Rectal smooth muscle tissue (tissue), 1 donor: ENCODE measurements around the gene PREP.

Source experiments
- H3K27ac ChIP-seq: one replicate; pipeline ENCODE4 v1.7.0; 2013; ENCODE audit warnings: low read depth, low read length, inconsistent platforms
- H3K27me3 ChIP-seq: one replicate; pipeline ENCODE4 v1.7.0; 2013; ENCODE audit warnings: low read length; ENCODE audit not compliant: control insufficient read depth, insufficient read depth
- H3K36me3 ChIP-seq: one replicate; pipeline ENCODE4 v1.7.0; 2013; ENCODE audit warnings: low read length; ENCODE audit not compliant: control insufficient read depth, insufficient read depth
- H3K4me1 ChIP-seq: one replicate; pipeline ENCODE4 v1.7.0; 2013; ENCODE audit warnings: low read length; ENCODE audit not compliant: control insufficient read depth, insufficient read depth
- H3K4me3 ChIP-seq: one replicate; pipeline ENCODE4 v1.7.0; 2013; ENCODE audit warnings: low read length
- H3K9ac ChIP-seq: one replicate; pipeline ENCODE4 v1.7.0; 2013; ENCODE audit warnings: low read length

Gene PREP

DNA sequence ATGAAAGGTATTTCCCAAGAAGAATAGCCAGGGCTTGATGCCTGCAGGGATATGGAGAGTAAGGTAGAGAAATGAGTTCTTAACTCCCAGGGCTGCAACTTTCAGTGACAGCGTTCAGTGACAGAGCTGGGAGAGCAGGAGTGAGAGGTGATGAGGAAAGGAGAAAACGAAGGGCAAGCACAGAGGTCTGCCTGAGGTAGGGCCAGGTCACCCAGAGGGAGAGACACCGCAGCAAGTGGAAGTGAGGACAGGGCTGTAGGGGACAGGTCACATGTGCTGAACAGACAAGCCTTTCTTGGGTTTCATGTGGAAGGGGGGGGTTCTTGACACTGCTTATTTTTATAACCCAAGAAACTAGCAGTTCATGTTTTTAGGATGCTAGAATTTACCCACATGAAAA lies 72.5 kb downstream of the PREP start:
- peaks cover 9% of the 10 kb centered on the region for H3K4me1 ChIP-seq
- no peaks in the 10 kb centered on the region for H3K27me3 ChIP-seq
- H3K9ac ChIP-seq, result no peak overlapping the region
- no peak overlapping the region for H3K27ac ChIP-seq
- H3K4me3 ChIP-seq, result no peak overlapping the region
- H3K36me3 ChIP-seq, result peaks cover 2% of the 10 kb centered on the region

- Histone ChIP-seq H3K9ac (no peak overlapping the region), H3K27me3 (no peaks in the 10 kb centered on the region), H3K4me1 (peaks cover 9% of the 10 kb centered on the region), H3K36me3 (peaks cover 8% of the 10 kb centered on the region), H3K4me3 (no peak overlapping the region), H3K27ac (no peak overlapping the region)
Measured at GRCh38 chr6:105326833-105327770, 75.8 kb downstream of the PREP start.

DNA sequence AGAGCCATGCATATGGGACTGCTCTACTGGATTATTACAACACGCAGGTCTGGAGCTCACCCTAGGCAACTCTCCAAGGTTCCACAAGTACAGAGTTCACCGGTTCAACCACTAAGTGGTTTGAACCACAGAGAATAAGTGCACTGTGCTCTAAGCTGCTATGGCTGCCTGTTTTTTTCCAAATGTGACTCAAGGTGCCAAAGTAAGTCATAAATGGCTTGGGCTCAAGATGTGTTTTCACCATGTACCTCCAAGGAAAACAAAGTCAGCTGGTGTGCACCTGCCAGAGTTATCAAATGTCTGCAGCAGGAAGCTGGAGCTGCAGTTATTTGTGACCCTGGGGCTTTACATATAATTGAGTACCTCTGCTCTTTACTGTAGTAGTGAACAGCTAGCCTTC lies 76.7 kb downstream of the PREP start:
- Histone ChIP-seq H3K9ac (no peak overlapping the region), H3K36me3 (peaks cover 8% of the 10 kb centered on the region), H3K27ac (no peak overlapping the region), H3K4me3 (no peak overlapping the region), H3K4me1 (peaks cover 9% of the 10 kb centered on the region), H3K27me3 (no peaks in the 10 kb centered on the region)

DNA sequence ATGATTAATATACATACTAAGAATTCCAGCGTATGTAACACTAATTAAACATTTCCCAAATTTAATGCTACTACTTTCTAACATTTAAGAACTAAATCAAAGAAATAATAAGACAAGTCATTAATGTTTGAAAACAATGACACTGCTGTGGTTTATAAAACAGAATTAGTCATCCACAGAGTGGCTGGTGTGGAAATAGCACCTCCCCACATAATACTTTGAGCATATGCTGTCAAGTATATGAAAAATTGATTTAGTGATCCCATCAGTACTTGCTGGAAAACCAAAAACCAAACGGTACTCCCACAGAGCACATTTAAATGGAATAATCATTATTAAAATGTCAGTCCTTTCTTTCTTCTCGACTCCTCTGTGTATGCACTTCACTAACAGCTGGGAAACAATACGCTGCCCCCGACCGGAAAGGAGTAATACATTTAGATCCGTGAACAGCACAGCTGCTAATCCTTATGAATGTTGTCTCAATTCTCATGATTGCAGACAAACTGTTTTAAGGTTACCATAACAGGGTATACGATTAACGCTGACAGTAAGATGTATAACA lies 78.4 kb downstream of the PREP start:
- H3K4me1 ChIP-seq, result peaks cover 9% of the 10 kb centered on the region
- no peaks in the 10 kb centered on the region for H3K27me3 ChIP-seq
- H3K27ac ChIP-seq, result no peak overlapping the region
- H3K9ac ChIP-seq, result no peak overlapping the region
- H3K4me3 ChIP-seq, result no peak overlapping the region
- peaks cover 8% of the 10 kb centered on the region for H3K36me3 ChIP-seq

DNA sequence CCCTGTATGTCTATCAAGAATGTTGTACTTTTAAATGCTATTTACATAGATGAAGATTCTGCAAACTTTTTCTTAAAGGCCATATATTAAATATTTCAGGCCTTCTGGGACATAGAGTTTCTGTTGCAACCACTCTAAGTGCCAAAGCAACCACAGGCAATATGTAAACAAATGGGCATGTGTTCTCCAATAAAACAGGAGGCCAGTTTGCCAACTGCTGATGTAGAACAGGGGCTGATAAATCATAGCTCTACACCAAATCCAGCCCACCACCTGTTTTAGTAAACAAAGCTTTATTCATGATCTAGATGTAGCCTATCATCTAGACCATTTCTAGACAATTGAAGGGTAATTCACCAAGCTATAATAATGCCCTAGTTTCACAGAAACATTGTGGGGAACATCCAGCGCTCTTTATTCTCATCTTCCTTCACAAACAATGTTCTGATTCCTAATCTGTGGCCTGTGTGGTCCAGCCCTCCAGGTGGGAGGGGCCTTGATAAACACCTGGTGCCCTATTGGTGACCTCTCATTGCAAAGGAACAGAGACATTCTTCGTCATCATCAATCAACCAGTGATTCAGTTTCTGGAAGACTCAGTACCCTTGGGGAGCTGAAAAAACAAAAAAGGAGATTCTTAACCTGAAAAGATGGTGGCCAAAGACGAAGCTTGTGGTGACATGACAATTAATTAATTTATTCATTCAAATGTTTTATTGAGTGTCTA lies 80.2 kb downstream of the PREP start:
- H3K9ac ChIP-seq, result no peak overlapping the region
- H3K27me3 ChIP-seq, result no peaks in the 10 kb centered on the region
- H3K36me3 ChIP-seq, result peaks cover 6% of the 10 kb centered on the region
- H3K4me1 ChIP-seq, result peaks cover 8% of the 10 kb centered on the region
- H3K4me3 ChIP-seq, result no peak overlapping the region
- H3K27ac ChIP-seq, result no peak overlapping the region

GRCh38 chr6:105321728-105322127 lies 81.2 kb downstream of the PREP start:
- H3K4me1 ChIP-seq, result peaks cover 4% of the 10 kb centered on the region
- no peak overlapping the region for H3K27ac ChIP-seq

DNA sequence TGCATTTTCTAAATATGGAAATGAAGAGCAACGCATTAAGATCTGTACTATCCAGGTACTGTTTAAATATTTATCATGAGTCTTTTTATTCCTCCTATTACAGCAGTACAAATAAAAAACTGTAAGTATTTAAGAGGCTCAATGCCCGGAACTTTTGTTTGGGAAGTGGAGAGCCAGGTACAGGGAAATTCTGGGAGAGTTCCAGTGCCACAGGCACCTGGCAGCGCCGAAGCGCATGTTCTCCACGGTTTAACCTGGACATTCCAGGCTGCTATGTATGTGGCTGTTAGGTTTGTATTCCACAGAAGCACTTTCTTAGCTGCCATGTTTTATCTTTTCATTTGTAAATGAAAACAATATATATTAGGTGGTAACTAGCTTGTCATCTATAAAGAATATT lies 81.7 kb downstream of the PREP start:
- no peak overlapping the region for H3K9ac ChIP-seq
- H3K36me3 ChIP-seq, result peaks cover 6% of the 10 kb centered on the region
- no peak overlapping the region for H3K27ac ChIP-seq
- H3K4me3 ChIP-seq, result no peak overlapping the region
- no peaks in the 10 kb centered on the region for H3K4me1 ChIP-seq
- H3K27me3 ChIP-seq, result no peaks in the 10 kb centered on the region

More at GRCh38 chr6:105321728-105322127, 81.2 kb downstream of the PREP start:
- H3K4me3 ChIP-seq, result no peak overlapping the region
- no peaks in the 10 kb centered on the region for H3K27me3 ChIP-seq
- no peak overlapping the region for H3K9ac ChIP-seq
- peaks cover 6% of the 10 kb centered on the region for H3K36me3 ChIP-seq

GRCh38 chr6:105320765-105321164 lies 82.1 kb downstream of the PREP start:
- no peak overlapping the region for H3K4me3 ChIP-seq
- no peaks in the 10 kb centered on the region for H3K4me1 ChIP-seq
- no peak overlapping the region for H3K27ac ChIP-seq
- H3K27me3 ChIP-seq, result no peaks in the 10 kb centered on the region
- peaks cover 6% of the 10 kb centered on the region for H3K36me3 ChIP-seq
- H3K9ac ChIP-seq, result no peak overlapping the region

GRCh38 chr6:105320271-105320670 lies 82.6 kb downstream of the PREP start:
- Histone ChIP-seq H3K27ac (no peak overlapping the region), H3K4me1 (no peaks in the 10 kb centered on the region), H3K36me3 (peaks cover 6% of the 10 kb centered on the region), H3K4me3 (no peak overlapping the region), H3K9ac (no peak overlapping the region), H3K27me3 (no peaks in the 10 kb centered on the region)

DNA sequence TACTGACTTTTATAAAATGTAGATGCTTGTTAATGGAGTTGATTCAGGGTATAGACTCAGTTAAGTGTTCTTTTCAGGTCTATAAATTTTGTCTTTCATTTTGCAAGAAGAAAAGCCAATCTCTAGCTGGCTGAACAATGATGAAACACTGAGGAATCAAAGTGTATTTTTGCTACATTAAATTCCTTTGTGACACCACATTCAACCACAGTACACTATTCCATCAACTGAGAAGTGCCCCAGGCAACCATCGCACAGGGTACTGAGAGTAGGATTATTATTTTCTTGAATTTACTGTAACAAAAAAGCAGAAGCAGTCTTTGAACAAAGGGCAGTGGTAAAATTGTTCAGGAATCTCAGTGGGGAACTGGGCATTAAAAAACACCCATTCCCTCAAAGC lies 83.6 kb downstream of the PREP start:
- H3K4me3 ChIP-seq, result no peak overlapping the region
- no peaks in the 10 kb centered on the region for H3K27me3 ChIP-seq
- no peak overlapping the region for H3K9ac ChIP-seq
- no peaks in the 10 kb centered on the region for H3K4me1 ChIP-seq
- no peak overlapping the region for H3K27ac ChIP-seq
- H3K36me3 ChIP-seq, result peaks cover 6% of the 10 kb centered on the region

DNA sequence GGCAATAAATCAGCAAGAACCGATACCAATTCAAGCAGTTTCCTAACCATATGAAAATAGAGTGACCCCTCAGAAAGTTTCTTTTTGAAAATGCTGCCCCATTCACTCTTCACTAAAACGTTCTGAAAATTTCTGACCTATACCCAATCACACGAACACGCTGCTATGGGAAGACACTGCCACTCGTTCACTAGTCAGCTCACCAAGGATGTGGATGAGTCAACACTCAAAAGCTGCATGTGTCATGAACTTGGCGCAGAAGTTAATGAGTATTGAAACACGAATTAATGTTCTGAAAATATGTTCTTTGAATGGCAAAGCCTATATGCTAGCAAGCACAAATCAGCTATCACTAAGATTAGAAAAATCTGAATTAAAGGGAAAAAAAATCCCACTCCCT lies 84.2 kb downstream of the PREP start:
- H3K36me3 ChIP-seq, result peaks cover 6% of the 10 kb centered on the region
- no peak overlapping the region for H3K27ac ChIP-seq
- H3K9ac ChIP-seq, result no peak overlapping the region
- H3K27me3 ChIP-seq, result no peaks in the 10 kb centered on the region
- no peaks in the 10 kb centered on the region for H3K4me1 ChIP-seq
- H3K4me3 ChIP-seq, result no peak overlapping the region

DNA sequence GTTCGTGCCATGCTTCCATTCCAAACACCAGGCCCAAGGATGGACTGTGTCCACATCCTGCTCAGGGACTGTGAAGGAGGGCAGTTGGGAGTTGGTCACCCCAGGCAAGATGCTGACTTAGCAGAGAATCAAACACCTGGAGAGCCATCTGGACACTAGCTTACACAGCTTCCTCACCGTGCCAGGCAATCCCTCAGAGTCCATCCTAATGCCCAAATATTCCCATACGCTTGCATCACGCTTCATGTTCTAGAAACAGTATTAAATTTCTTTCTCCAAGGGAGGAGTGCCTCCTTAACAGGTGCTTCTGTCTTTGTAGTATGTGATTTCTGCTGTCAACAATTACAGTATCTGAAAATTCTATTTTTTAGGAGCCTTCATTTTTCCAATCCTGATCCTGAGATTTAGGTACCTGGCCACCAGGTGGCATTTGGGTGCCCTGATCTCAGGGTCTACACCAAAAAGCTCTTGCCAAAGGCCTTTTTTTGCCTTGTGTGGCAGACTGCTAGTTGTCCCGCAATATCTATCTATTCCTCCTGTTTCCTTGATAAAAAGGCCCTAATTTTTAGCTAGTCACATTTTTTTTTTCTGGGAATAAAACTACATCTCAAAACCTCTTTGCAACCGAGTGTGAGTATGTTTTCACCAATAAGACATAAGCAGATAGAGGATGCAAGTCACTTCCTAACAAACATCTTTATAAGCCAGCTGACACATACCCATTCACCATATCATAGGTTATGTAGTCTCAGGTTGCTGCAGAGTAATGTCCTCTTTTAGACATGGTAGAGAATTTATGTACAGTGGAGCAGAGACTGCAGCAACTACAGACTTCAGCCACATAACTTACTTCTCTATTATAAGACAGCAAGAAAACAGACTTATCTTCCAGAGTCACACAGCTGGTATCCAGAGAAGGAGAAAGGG lies 85.0 kb downstream of the PREP start:
- Histone ChIP-seq H3K4me1 (no peaks in the 10 kb centered on the region), H3K4me3 (no peak overlapping the region), H3K36me3 (peaks cover 6% of the 10 kb centered on the region), H3K27ac (no peak overlapping the region), H3K9ac (no peak overlapping the region), H3K27me3 (no peaks in the 10 kb centered on the region)
